RWPE1 (cell line): ENCODE measurements around the gene SGF29.

Experiments used
- CTCF ChIA-PET: fragments of 350-600 bp; sonication (Branson Sonifier 250); formaldehyde crosslinking; extraction: SDS; loops from one replicate; lab custom pipeline; 2021; lab: Yijun Ruan, JAX
- POLR2A ChIA-PET: fragments of 400-600 bp; formaldehyde crosslinking; extraction: SDS; loops from one replicate; lab custom pipeline; 2020; ENCODE audit warnings: antibody characterized with exemption; ENCODE audit not compliant: low non-redundant PET; lab: Yijun Ruan, JAX
- DNase-seq: peaks from one replicate; pipeline ENCODE4 v3.0.0; 2012; ENCODE audit warnings: low spot score
- H3K27ac ChIP-seq: fragments of 450-650 bp; 2 replicates; pipeline ENCODE4 v1.5.1; 2017
- TF ChIP-seq, protein P1 (sequence below): fragments of 450-650 bp; conservative IDR thresholded peaks from 2 replicates; pipeline ENCODE4 v1.5.1; 2017; ENCODE audit warnings: low read depth, mild to moderate bottlenecking

The SGF29 gene

GRCh38 chr16:28553776-28554633 lies at the start of gene SGF29:
Gene SGF29 (plus strand): TSS chr16:28553920. CDS start chr16:28581070, 27,150 bp downstream.
- DNase-seq: peak; percentile 95
- TF ChIP-seq, protein P1, sequence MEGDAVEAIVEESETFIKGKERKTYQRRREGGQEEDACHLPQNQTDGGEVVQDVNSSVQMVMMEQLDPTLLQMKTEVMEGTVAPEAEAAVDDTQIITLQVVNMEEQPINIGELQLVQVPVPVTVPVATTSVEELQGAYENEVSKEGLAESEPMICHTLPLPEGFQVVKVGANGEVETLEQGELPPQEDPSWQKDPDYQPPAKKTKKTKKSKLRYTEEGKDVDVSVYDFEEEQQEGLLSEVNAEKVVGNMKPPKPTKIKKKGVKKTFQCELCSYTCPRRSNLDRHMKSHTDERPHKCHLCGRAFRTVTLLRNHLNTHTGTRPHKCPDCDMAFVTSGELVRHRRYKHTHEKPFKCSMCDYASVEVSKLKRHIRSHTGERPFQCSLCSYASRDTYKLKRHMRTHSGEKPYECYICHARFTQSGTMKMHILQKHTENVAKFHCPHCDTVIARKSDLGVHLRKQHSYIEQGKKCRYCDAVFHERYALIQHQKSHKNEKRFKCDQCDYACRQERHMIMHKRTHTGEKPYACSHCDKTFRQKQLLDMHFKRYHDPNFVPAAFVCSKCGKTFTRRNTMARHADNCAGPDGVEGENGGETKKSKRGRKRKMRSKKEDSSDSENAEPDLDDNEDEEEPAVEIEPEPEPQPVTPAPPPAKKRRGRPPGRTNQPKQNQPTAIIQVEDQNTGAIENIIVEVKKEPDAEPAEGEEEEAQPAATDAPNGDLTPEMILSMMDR: peak; percentile 40
- POLR2A ChIA-PET: interaction anchor here (0.6 kb wide), 2 partner anchors 15 to 32 kb away, joined by 3 to 5 read pairs; no protein-coding TSS in a partner anchor
- peak within 1 kb of the TSS; percentile 91 for H3K27ac ChIP-seq
- CTCF ChIA-PET: interaction anchor here (0.6 kb wide), 1 partner anchor 72 kb away, joined by 3 read pairs; no protein-coding TSS in a partner anchor

- TF ChIP-seq, protein P1: no peak
- peak; percentile 36 for DNase-seq
- POLR2A ChIA-PET: interaction anchor here (0.5 kb wide), 1 partner anchor 13 kb away, joined by 5 read pairs; the partner anchor contains the start of gene CLN3
- no peak overlapping the region for H3K27ac ChIP-seq
- CTCF ChIA-PET: no interaction called here
These were observed 48.9 kb upstream of the SGF29 start for GRCh38 chr16:28504707-28505404.

DNA sequence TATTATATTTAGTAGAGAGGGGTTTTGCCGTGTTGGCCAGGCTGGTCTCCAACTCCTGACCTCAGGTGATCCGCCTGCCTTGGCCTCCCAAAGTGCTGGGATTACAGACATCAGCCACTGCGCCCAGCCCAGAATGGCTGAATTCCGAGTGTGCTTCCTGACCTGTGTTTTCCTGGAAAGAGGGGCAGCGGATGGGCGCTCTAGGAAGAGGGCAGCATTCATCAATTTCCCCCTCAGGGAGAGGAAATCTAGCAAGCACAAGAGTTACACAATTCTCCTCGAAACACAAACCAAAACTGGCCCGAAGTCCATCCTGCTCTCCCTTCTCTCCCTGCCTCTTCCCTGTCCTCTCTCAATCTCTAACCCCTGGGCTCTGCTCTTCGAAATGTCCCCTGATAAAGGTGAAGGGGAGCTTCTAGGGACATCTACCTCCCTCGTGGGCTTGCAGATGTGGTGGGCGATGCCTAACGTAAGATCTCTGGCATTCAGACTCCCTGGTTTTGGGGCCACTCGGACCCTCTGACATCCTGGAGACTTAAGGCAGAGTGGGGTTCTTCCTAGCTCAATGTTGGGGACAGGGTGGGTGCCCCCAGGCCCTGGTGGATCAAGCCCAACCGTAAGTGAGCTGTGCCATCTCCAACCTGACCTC lies 48.1 kb upstream of the SGF29 start:
- CTCF ChIA-PET: no interaction called here

DNA sequence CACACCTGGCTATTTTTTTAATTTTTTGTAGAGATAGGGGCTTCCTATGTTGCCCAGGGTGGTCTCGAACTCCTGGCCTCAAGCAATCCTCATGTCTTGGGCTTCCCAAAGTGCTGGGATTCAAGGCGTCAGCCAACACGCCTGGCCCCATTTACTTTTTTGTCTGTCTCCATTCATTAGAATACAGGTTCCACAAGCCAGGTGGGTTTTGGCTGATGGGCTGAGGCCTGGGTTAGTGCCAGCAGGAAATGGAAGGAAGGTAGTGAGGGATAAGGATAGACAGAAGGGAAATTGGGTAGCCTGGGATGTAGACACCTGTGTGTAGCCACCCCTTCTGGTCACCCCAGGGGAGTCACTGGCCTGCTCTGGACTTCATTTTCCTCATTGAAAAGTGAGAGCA lies 42.7 kb upstream of the SGF29 start:
- ChIA-PET CTCF (interaction anchor here (0.7 kb wide), 1 partner anchor 7 kb away, joined by 5 read pairs; no protein-coding TSS in a partner anchor), POLR2A (no interaction called here)
- DNase-seq: no peak
- no peak overlapping the region for H3K27ac ChIP-seq
- TF ChIP-seq, protein P1: no peak

More for the DNA sequence above, 48.1 kb upstream of the SGF29 start:
- no peak overlapping the region for H3K27ac ChIP-seq
- POLR2A ChIA-PET: interaction anchor here (0.5 kb wide), 1 partner anchor 14 kb away, joined by 5 read pairs; the partner anchor contains the start of gene CLN3
- TF ChIP-seq, protein P1: no peak
- DNase-seq: no peak

DNA sequence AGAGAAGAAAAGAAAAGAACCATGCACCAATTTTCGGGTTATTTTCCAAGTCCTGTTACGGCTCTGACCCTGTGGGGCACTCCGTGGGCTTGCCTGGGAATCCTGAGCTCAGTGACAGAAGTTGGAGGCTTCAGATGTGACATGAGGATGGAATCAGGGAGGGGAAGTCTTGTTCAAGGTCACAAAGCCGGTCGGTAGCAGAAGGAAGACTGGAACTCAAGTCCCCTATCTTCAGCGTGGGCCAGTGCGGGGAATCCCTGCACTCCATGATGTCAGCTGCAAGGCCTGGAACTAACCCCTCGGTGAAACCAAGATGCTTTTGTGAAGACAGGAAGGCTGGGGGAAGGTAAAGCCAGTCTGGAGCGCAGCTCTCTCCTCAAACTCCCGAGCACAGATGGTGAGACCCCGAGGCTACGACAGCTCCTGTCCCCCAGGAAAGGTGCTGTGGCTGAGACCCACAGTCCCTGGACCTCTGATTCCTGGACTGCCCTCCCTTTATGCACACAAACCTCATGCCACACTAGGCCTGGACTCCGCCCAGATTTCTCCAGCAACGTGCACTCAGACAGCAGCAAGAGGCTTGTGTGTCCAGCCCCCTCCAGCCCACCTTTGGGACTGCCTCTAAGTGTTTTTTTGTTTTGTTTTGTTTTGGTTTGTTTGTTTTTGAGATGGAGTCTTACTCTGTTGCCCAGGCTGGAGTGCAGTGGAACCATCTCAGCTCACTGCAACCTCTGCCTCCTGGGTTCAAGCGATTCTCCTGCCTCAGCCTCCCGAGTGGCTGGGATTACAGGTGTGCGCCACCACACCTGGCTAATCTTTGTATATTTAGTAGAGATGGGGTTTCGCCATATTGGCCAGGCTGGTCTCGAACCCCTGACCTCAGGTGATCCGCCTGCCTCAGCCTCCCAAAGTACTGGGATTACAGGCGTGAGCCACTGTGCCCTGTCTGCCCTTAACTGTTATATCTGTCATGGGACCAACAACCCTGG lies 41.6 kb upstream of the SGF29 start:
- H3K27ac ChIP-seq: no peak overlapping the region
- DNase-seq: no peak
- ChIA-PET CTCF (interaction anchor here (0.7 kb wide), 1 partner anchor 8 kb away, joined by 5 read pairs; no protein-coding TSS in a partner anchor), POLR2A (no interaction called here)
- TF ChIP-seq, protein P1: no peak
